GM12891 (cell line): ENCODE data around the gene PLEKHJ1.

Experiments used
- POLR2A ChIP-seq: IDR thresholded peaks from 2 replicates; pipeline ENCODE4 v1.6.1; 2011; ENCODE audit warnings: low read depth, low read length, control low read depth
- POLR2AphosphoS5 ChIP-seq: IDR thresholded peaks from 2 replicates; pipeline ENCODE4 v1.6.1; 2011; ENCODE audit warnings: low read depth, low read length, control low read depth
- POU2F2 ChIP-seq: IDR thresholded peaks from 2 replicates; pipeline ENCODE4 v1.6.1; 2011; ENCODE audit warnings: low read depth, mild to moderate bottlenecking, control low read depth, low read length, moderate library complexity
- TAF1 ChIP-seq: IDR thresholded peaks from 2 replicates; pipeline ENCODE4 v1.6.1; 2011; ENCODE audit warnings: low read depth, low read length, control low read depth

DNA sequence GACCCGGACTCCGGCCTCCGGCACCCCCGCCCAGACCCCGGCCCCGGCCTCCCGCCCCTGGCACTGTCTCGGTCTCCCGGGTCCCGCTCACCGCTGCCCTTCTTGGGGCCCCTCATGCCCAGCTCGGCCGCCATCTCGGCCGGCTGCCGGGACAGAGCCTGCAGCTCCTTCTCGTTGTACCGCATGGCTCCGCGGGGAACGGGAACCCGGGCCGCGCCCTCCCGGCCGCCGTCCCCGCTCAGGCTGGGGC lies 140 bp downstream of the PLEKHJ1 start:
- TF ChIP-seq POLR2A, result peak; percentile 46; the same call in 1 of the 2 replicates
- TF ChIP-seq POLR2AphosphoS5, result peak; percentile 28; the same call in 1 of the 2 replicates
- no peak for TF ChIP-seq POU2F2
- TF ChIP-seq TAF1, result peak; percentile 67; the same call in 1 of the 2 replicates
